CD14-positive monocyte (primary cell): ENCODE measurements around the gene ZP2. TPM values are rescaled to one million over a fixed set of nuclear protein-coding genes. Genes with fewer than 3 reads are reported as not detected.

Experiments used
- DNase-seq, 3 donors: peaks; one replicate each; pipeline ENCODE4 v3.0.0-alpha.2; 2011 to 2022
- H2AFZ ChIP-seq: 2 replicates; pipeline ENCODE4 v1.6.0; 2012; ENCODE audit warnings: mild to moderate bottlenecking, low read depth, low read length, inconsistent platforms; ENCODE audit not compliant: insufficient read depth, poor library complexity, severe bottlenecking
- H3K27ac ChIP-seq, 2 donors: 1 replicate in 1 of 2; 2 replicates in 1 of 2; pipeline ENCODE4 v1.5.1; 2012 to 2013; ENCODE audit warnings: low read length in 2 of 2, control low read depth in 1 of 2, inconsistent platforms in 1 of 2, low read depth in 1 of 2, mild to moderate bottlenecking in 1 of 2
- H3K27me3 ChIP-seq, 2 donors: one replicate each; pipeline versions ENCODE4 v1.6.0 to v1.6.1; 2011 to 2013; ENCODE audit warnings: low read length in 2 of 2; ENCODE audit not compliant: control insufficient read depth in 2 of 2, insufficient read depth in 2 of 2
- H3K36me3 ChIP-seq, 2 donors: replicated peaks in 1 of 2; 1 replicate in 1 of 2; 2 replicates in 1 of 2; pipeline versions ENCODE4 v1.5.1 to v1.6.1; 2012 to 2013; ENCODE audit warnings: low read length in 2 of 2, control low read depth in 1 of 2, inconsistent platforms in 1 of 2, mild to moderate bottlenecking in 1 of 2; ENCODE audit not compliant: insufficient read depth in 2 of 2, control insufficient read depth in 1 of 2
- H3K4me1 ChIP-seq, 2 donors: 1 replicate in 1 of 2; 2 replicates in 1 of 2; pipeline versions ENCODE4 v1.5.1 to v1.6.1; 2012 to 2013; ENCODE audit warnings: low read length in 2 of 2, control low read depth in 1 of 2, inconsistent platforms in 1 of 2, mild to moderate bottlenecking in 1 of 2, moderate library complexity in 1 of 2; ENCODE audit not compliant: insufficient read depth in 2 of 2, control insufficient read depth in 1 of 2
- H3K4me2 ChIP-seq: replicated peaks from 2 replicates; pipeline ENCODE3; 2012; ENCODE audit warnings: low read length, moderate library complexity, mild to moderate bottlenecking; ENCODE audit not compliant: poor library complexity, severe bottlenecking; ENCODE audit errors: extremely low read depth
- H3K4me3 ChIP-seq, 3 experiments: fragments of 200-600 bp in 1 of 3; sonication (generic) in 1 of 3; replicated peaks in 1 of 3; 1 replicate in 2 of 3; 2 replicates in 1 of 3; pipeline ENCODE4 v1.5.1; 2011 to 2013; ENCODE audit warnings: low read length in 3 of 3, mild to moderate bottlenecking in 3 of 3, control low read depth in 2 of 3, low read depth in 2 of 3, inconsistent platforms in 1 of 3, moderate library complexity in 1 of 3
- H3K79me2 ChIP-seq: 2 replicates; pipeline ENCODE4 v1.6.0; 2012; ENCODE audit warnings: mild to moderate bottlenecking, control low read depth, inconsistent platforms, low read length, moderate library complexity; ENCODE audit not compliant: insufficient read depth
- H3K9ac ChIP-seq: 2 replicates; pipeline ENCODE4 v1.6.0; 2017; ENCODE audit warnings: low read length, mild to moderate bottlenecking; ENCODE audit not compliant: insufficient read depth, poor library complexity, severe bottlenecking
- H3K9me3 ChIP-seq, 2 donors: replicated peaks in 1 of 2; 1 replicate in 1 of 2; 2 replicates in 1 of 2; pipeline versions ENCODE4 v1.5.1 to v1.6.1; 2012 to 2013; ENCODE audit warnings: low read length in 2 of 2, control low read depth in 1 of 2; ENCODE audit not compliant: control insufficient read depth in 1 of 2, insufficient read depth in 1 of 2
- H4K20me1 ChIP-seq: 2 replicates; pipeline ENCODE4 v1.6.0; 2012; ENCODE audit warnings: mild to moderate bottlenecking, low read length, control low read depth, moderate library complexity; ENCODE audit not compliant: insufficient read depth
- H3K27ac Mint-ChIP-seq, 7 donors: one replicate each; pipeline ENCODE4 v1.8.0; 2020; ENCODE audit warnings: mild to moderate bottlenecking in 7 of 7, mixed read lengths in 7 of 7, moderate library complexity in 6 of 7, inconsistent platforms in 2 of 7
- H3K27me3 Mint-ChIP-seq, 3 donors: one replicate each; pipeline ENCODE4 v1.8.0; 2021 to 2022; ENCODE audit warnings: low read depth in 3 of 3, mild to moderate bottlenecking in 3 of 3, mixed read lengths in 3 of 3, moderate library complexity in 3 of 3, inconsistent platforms in 1 of 3
- H3K36me3 Mint-ChIP-seq, 2 donors: one replicate each; pipeline ENCODE4 v1.8.0; 2020; ENCODE audit warnings: mixed read lengths in 2 of 2, inconsistent platforms in 1 of 2, mild to moderate bottlenecking in 1 of 2
- H3K4me1 Mint-ChIP-seq: one replicate; pipeline ENCODE4 v1.8.0; 2020; ENCODE audit warnings: mild to moderate bottlenecking, mixed read lengths
- H3K4me3 Mint-ChIP-seq, 2 donors: one replicate each; pipeline ENCODE4 v1.8.0; 2020; ENCODE audit warnings: mild to moderate bottlenecking in 2 of 2, mixed read lengths in 2 of 2, moderate library complexity in 1 of 2
- H3K9me3 Mint-ChIP-seq, 7 donors: one replicate each; pipeline ENCODE4 v1.8.0; 2020 to 2022; ENCODE audit warnings: mixed read lengths in 7 of 7, mild to moderate bottlenecking in 6 of 7, moderate library complexity in 6 of 7, inconsistent platforms in 2 of 7
- WGBS: methylation state at CpG from one replicate; pipeline ENCODE4 v1.1.5; 2013; ENCODE audit warnings: missing lambda C conversion rate; ENCODE audit not compliant: insufficient coverage; 5-methylcytosine and 5-hydroxymethylcytosine counted together
- intact Hi-C, 2 donors: fragments of 100-400 bp; cut with micrococcal nuclease; formaldehyde crosslinking; loops; one replicate each; pipeline versions ENCODE4 v1.15.0 to v1.15.1; 2023
- polyA plus RNA-seq, 3 donors: library from polyadenylated mRNA; depleted of rRNA in 1 of 3; unstranded in 2 of 3; stranded (reverse) in 1 of 3; fragments of 300-500 nt in 2 of 3; fragments of >200 nt in 1 of 3; fragmentation: Illumina TruSeq in 2 of 3; gene quantifications; 1 replicate in 2 of 3; 2 replicates in 1 of 3; pipeline ENCODE4 v1.2.3, GENCODE V29; 2012 to 2021
- TF ChIP-seq, protein P1 (sequence below): fragments of 200-600 bp; IDR thresholded peaks from one replicate; pipeline ENCODE4 v1.8.0; 2022; ENCODE audit warnings: antibody characterized with exemption, mild to moderate bottlenecking

ZP2 gene
- polyA plus RNA-seq, 3 donors: not detected

DNA sequence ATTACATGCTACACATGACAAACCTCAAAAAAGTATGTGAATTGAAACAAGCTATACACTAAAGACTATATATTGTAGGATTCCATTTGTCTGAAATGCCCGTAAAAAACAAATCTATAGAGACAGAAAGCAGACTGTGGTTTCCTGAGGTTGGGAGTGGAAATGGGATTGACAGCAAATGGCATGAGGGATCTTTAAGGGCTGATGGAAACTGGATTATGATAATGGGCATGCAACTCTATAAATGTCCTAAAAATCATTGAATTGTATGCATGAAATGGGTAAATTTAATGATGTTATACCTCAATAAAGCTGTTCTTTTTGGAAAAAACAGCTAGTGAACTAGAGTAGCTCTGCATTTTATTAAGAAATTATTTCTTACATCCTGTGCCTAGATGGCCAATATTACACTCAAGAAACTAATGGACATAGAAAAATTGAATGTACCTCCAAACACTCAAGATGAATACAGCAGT is 21.7 kb upstream of the ZP2 start:
- Histone ChIP-seq H3K27ac (no peak overlapping the region), H3K9me3 (peaks cover 0 to 4% of the 10 kb centered on the region in 2 donors), H3K4me2 (no peak overlapping the region), H2AFZ (no peak overlapping the region), H3K27me3 (peaks cover 2 to 9% of the 10 kb centered on the region in 2 donors), H3K4me1 (no peaks in the 10 kb centered on the region), H3K36me3 (no peaks in the 10 kb centered on the region), H4K20me1 (no peaks in the 10 kb centered on the region), H3K79me2 (no peaks in the 10 kb centered on the region), H3K4me3 (no peak overlapping the region), H3K9ac (no peak overlapping the region)
- H3K4me1 Mint-ChIP-seq: peaks cover 1% of the 10 kb centered on the region
- DNase-seq: no peak
- H3K4me3 Mint-ChIP-seq: no peak overlapping the region
- no peaks in the 10 kb centered on the region for H3K36me3 Mint-ChIP-seq
- peaks cover 5 to 21% (median 13%) of the 10 kb centered on the region in 3 donors for H3K27me3 Mint-ChIP-seq
- intact Hi-C loops: no loop called here
- H3K27ac Mint-ChIP-seq: no peak overlapping the region
- TF ChIP-seq, protein P1, sequence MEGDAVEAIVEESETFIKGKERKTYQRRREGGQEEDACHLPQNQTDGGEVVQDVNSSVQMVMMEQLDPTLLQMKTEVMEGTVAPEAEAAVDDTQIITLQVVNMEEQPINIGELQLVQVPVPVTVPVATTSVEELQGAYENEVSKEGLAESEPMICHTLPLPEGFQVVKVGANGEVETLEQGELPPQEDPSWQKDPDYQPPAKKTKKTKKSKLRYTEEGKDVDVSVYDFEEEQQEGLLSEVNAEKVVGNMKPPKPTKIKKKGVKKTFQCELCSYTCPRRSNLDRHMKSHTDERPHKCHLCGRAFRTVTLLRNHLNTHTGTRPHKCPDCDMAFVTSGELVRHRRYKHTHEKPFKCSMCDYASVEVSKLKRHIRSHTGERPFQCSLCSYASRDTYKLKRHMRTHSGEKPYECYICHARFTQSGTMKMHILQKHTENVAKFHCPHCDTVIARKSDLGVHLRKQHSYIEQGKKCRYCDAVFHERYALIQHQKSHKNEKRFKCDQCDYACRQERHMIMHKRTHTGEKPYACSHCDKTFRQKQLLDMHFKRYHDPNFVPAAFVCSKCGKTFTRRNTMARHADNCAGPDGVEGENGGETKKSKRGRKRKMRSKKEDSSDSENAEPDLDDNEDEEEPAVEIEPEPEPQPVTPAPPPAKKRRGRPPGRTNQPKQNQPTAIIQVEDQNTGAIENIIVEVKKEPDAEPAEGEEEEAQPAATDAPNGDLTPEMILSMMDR: no peak
- peaks cover 0 to 13% (median 6%) of the 10 kb centered on the region in 7 donors for H3K9me3 Mint-ChIP-seq
- WGBS: no CpG with 5 or more reads among the region's 1 CpG

DNA sequence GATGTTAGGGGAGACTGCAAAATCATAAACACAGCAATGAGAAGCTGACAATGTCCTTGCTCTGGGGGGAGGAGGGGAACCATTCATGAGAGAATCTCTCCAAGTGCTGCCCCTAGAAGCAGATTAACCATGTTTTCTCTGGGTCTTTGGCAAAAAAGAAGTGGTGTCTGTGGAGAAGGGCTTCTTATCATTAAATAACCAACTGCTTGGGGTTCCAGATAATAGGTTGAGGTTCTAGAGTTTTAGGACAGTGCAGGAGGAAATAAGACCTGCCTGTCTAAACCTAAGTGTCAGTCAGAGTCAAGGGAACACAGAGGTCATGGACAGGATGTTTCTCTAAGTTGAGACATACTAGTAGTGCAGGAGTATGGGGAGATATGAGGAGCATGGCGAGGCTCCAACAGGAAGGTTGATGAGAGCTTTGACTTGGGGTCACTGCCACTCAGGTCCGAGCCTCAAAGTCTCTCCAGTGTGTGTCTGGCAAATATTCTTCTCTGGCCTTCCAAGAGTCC is 17.0 kb upstream of the ZP2 start:
- Histone ChIP-seq H3K27ac (no peak overlapping the region), H3K27me3 (peaks cover under 1 to 14% of the 10 kb centered on the region in 2 donors), H3K79me2 (no peaks in the 10 kb centered on the region), H4K20me1 (no peaks in the 10 kb centered on the region), H3K4me1 (no peaks in the 10 kb centered on the region), H3K36me3 (no peaks in the 10 kb centered on the region), H2AFZ (no peak overlapping the region), H3K4me3 (no peak overlapping the region), H3K9ac (no peak overlapping the region), H3K9me3 (no peaks in the 10 kb centered on the region), H3K4me2 (no peak overlapping the region)
- H3K27me3 Mint-ChIP-seq: peaks cover 8 to 29% (median 16%) of the 10 kb centered on the region in 3 donors
- TF ChIP-seq, protein P1: no peak
- peaks cover 0 to 2% (median 0%) of the 10 kb centered on the region in 7 donors for H3K9me3 Mint-ChIP-seq
- H3K4me1 Mint-ChIP-seq: peaks cover 6% of the 10 kb centered on the region
- no peaks in the 10 kb centered on the region for H3K36me3 Mint-ChIP-seq
- H3K27ac Mint-ChIP-seq: no peak overlapping the region
- 95% methylated on average over 2 of the region's 2 CpGs for WGBS
- intact Hi-C loops: no loop called here
- no peak for DNase-seq
- H3K4me3 Mint-ChIP-seq: no peak overlapping the region
